ENCODE results near the gene STIP1.

GRCh38 chr11:64224151-64224890 is 38.4 kb downstream of the STIP1 start:
- TF ChIP-seq CTCF (conservative IDR thresholded peaks at IDR 0.05; ENCODE audit: low read depth, low read length) (no peak), RCOR1 (IDR thresholded peaks at IDR 0.05; ENCODE audit: insufficient replicate concordance, low read length) (no peak), CEBPB (IDR thresholded peaks at IDR 0.05; ENCODE audit: low read depth, low read length) (no peak), MXI1 (IDR thresholded peaks at IDR 0.05; ENCODE audit: borderline replicate concordance, low read depth, low read length) (no peak), RAD21 (IDR thresholded peaks at IDR 0.05; ENCODE audit: low read length) (no peak), POLR2A (IDR thresholded peaks at IDR 0.05; ENCODE audit: low read depth, low read length) (no peak), BHLHE40 (IDR thresholded peaks at IDR 0.05; ENCODE audit: low read depth, low read length) (no peak), ELK1 (IDR thresholded peaks at IDR 0.05; ENCODE audit: borderline replicate concordance, low read depth, low read length) (no peak), CHD1 (IDR thresholded peaks at IDR 0.05; ENCODE audit: low read depth, low read length) (no peak), MAFK (IDR thresholded peaks at IDR 0.05; ENCODE audit: low read depth, low read length) (no peak), SMC3 (IDR thresholded peaks at IDR 0.05; ENCODE audit: low read depth, low read length) (no peak), FOS (IDR thresholded peaks at IDR 0.05; ENCODE audit: low read depth, low read length) (no peak), NFE2L2 (IDR thresholded peaks at IDR 0.05; ENCODE audit: low read depth, low read length) (no peak)
- TF ChIP-seq, protein P1, sequence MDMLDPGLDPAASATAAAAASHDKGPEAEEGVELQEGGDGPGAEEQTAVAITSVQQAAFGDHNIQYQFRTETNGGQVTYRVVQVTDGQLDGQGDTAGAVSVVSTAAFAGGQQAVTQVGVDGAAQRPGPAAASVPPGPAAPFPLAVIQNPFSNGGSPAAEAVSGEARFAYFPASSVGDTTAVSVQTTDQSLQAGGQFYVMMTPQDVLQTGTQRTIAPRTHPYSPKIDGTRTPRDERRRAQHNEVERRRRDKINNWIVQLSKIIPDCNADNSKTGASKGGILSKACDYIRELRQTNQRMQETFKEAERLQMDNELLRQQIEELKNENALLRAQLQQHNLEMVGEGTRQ (IDR thresholded peaks at IDR 0.05; ENCODE audit: low read depth, low read length) = no peak
